HCT116 (cell line): Measurements from ENCODE around the gene GPBAR1. TPM values are rescaled to one million over a fixed set of nuclear protein-coding genes. Genes with fewer than 3 reads are reported as not detected.

ENCODE experiments used
- ATAC-seq: fragments of 200-7000 bp; cut with Tn5 transposase; 2 replicates; pipeline ENCODE4 v1.9.1; 2020; ENCODE audit warnings: mild to moderate bottlenecking, moderate library complexity
- BruUV-seq: library from RNA; stranded (reverse); fragments of 400-500 nt; replicated peaks from 2 replicates; lab custom pipeline; 2021; lab: Mats Ljungman, UMichigan
- CTCF ChIA-PET: fragments of 300-600 bp; sonication (Branson Sonifier 250); formaldehyde crosslinking; loops from one replicate; lab custom pipeline; 2021; ENCODE audit warnings: antibody characterized with exemption; lab: Charles Lee
- POLR2A ChIA-PET: fragments of 300-600, 350-600 bp; sonication (Branson Sonifier 250); formaldehyde crosslinking; loops from one replicate; lab custom pipeline; 2021; ENCODE audit warnings: antibody characterized with exemption; lab: Charles Lee
- RAD21 ChIA-PET, 2 experiments: fragments of 300-600 bp; sonication (Branson Sonifier 250); formaldehyde crosslinking; loops; one replicate each; lab custom pipeline; 2023; ENCODE audit warnings: low total read pairs in 2 of 2; ENCODE audit not compliant: uncharacterized antibody in 2 of 2, unreplicated experiment in 2 of 2, low non-redundant PET in 1 of 2; lab: Charles Lee
- DNase-seq: peaks from one replicate; pipeline ENCODE4 v3.0.0-alpha.2; 2010; ENCODE audit warnings: low read depth, low spot score
- H2AFZ ChIP-seq: fragments of 200-600 bp; shearing (Covaris generic), sonication (generic); 2 replicates; pipeline ENCODE4 v1.6.1; 2017; ENCODE audit warnings: low read depth, mixed run types, mixed read lengths, antibody characterized with exemption, low read length; ENCODE audit not compliant: poor library complexity, severe bottlenecking
- H3K27ac ChIP-seq: 2 replicates; pipeline ENCODE4 v1.5.1; 2012; ENCODE audit warnings: low read depth, low read length
- H3K27me3 ChIP-seq: fragments of 200-600 bp; sonication (generic); 2 replicates; pipeline ENCODE4 v1.6.1; 2016; ENCODE audit warnings: mixed run types, low read length, mixed read lengths; ENCODE audit not compliant: insufficient read depth
- H3K36me3 ChIP-seq, 2 experiments: fragments of 200-500 bp in 1 of 2; fragments of 200-600 bp in 1 of 2; sonication (Bioruptor generic) in 1 of 2; sonication (generic) in 1 of 2; 2 replicates each; pipeline versions ENCODE4 v1.5.1 to v1.6.1; 2014 to 2016; ENCODE audit warnings: low read length in 2 of 2, inconsistent platforms in 1 of 2, mixed read lengths in 1 of 2, mixed run types in 1 of 2; ENCODE audit not compliant: insufficient read depth in 2 of 2, control insufficient read depth in 1 of 2
- H3K4me1 ChIP-seq, 2 experiments: fragments of 200-600 bp in 1 of 2; sonication (generic) in 1 of 2; 2 replicates each; pipeline versions ENCODE4 v1.5.1 to v1.6.1; 2012 to 2017; ENCODE audit warnings: low read length in 2 of 2, inconsistent platforms in 1 of 2, mild to moderate bottlenecking in 1 of 2, mixed read lengths in 1 of 2, mixed run types in 1 of 2, moderate library complexity in 1 of 2; ENCODE audit not compliant: insufficient read depth in 2 of 2, control insufficient read depth in 1 of 2
- H3K4me2 ChIP-seq: fragments of 200-600 bp; sonication (generic); 2 replicates; pipeline ENCODE4 v1.6.1; 2017; ENCODE audit warnings: mixed run types, low read length, mixed read lengths
- H3K4me3 ChIP-seq, 2 experiments: fragments of 200-600 bp in 1 of 2; sonication (generic) in 1 of 2; replicated peaks in 1 of 2; 2 replicates each; pipeline ENCODE4 v1.5.1; 2011 to 2016; ENCODE audit warnings: low read length in 2 of 2, control low read depth in 1 of 2, low read depth in 1 of 2, mild to moderate bottlenecking in 1 of 2, mixed read lengths in 1 of 2, mixed run types in 1 of 2
- H3K79me2 ChIP-seq: fragments of 200-600 bp; sonication (generic); 2 replicates; pipeline ENCODE4 v1.6.1; 2017; ENCODE audit warnings: mild to moderate bottlenecking, mixed run types, low read length, moderate library complexity, mixed read lengths; ENCODE audit not compliant: insufficient read depth
- H3K9ac ChIP-seq: fragments of 200-600 bp; sonication (generic); 2 replicates; pipeline ENCODE4 v1.6.1; 2016; ENCODE audit warnings: low read length, mixed read lengths
- H3K9me2 ChIP-seq: fragments of 200-600 bp; sonication (generic), shearing (Covaris generic); 2 replicates; pipeline ENCODE4 v1.6.1; 2017; ENCODE audit warnings: mixed run types, mild to moderate bottlenecking, moderate library complexity; ENCODE audit not compliant: insufficient read depth
- H3K9me3 ChIP-seq, 2 experiments: fragments of 200-500 bp in 1 of 2; fragments of 200-600 bp in 1 of 2; sonication (Bioruptor generic) in 1 of 2; sonication (generic) in 1 of 2; 2 replicates each; pipeline ENCODE4 v1.6.1; 2014 to 2017; ENCODE audit warnings: low read length in 2 of 2, mixed read lengths in 2 of 2, inconsistent platforms in 1 of 2, low read depth in 1 of 2, mild to moderate bottlenecking in 1 of 2, mixed run types in 1 of 2, moderate library complexity in 1 of 2; ENCODE audit not compliant: control insufficient read depth in 1 of 2, insufficient read depth in 1 of 2
- H4K20me1 ChIP-seq: fragments of 200-600 bp; sonication (generic), shearing (Covaris generic); 2 replicates; pipeline ENCODE4 v1.6.1; 2017; ENCODE audit warnings: mixed run types, mild to moderate bottlenecking, moderate library complexity; ENCODE audit not compliant: insufficient read depth
- CBX3 ChIP-seq: IDR thresholded peaks from 2 replicates; pipeline ENCODE4 v1.6.1; 2012; ENCODE audit warnings: low read depth
- EGR1 ChIP-seq: IDR thresholded peaks from 2 replicates; pipeline ENCODE4 v1.6.1; 2012; ENCODE audit warnings: low read depth
- FOSL1 ChIP-seq: IDR thresholded peaks from 2 replicates; pipeline ENCODE4 v1.6.1; 2012; ENCODE audit warnings: low read depth
- JUND ChIP-seq: IDR thresholded peaks from 2 replicates; pipeline ENCODE4 v1.6.1; 2012
- POLR2A ChIP-seq: IDR thresholded peaks from 2 replicates; pipeline ENCODE4 v1.7.0; 2011; ENCODE audit warnings: borderline replicate concordance; ENCODE audit not compliant: insufficient read depth, insufficient read length; ENCODE audit errors: extremely low read depth
- POLR2AphosphoS5 ChIP-seq: IDR thresholded peaks from 2 replicates; pipeline ENCODE4 v1.6.1; 2011; ENCODE audit warnings: mild to moderate bottlenecking, low read depth, low read length, moderate library complexity
- SIN3A ChIP-seq: IDR thresholded peaks from 2 replicates; pipeline ENCODE4 v1.6.1; 2012; ENCODE audit warnings: low read depth
- SRF ChIP-seq: IDR thresholded peaks from 2 replicates; pipeline ENCODE4 v1.6.1; 2012; ENCODE audit warnings: low read depth
- TCF7L2 ChIP-seq: IDR thresholded peaks from 2 replicates; pipeline ENCODE4 v1.7.0; 2011; ENCODE audit warnings: borderline replicate concordance, inconsistent platforms; ENCODE audit not compliant: insufficient read depth, insufficient read length; ENCODE audit errors: extremely low read depth
- YY1 ChIP-seq: IDR thresholded peaks from 2 replicates; pipeline ENCODE4 v1.6.1; 2011; ENCODE audit warnings: low read length, low read depth, moderate library complexity, mild to moderate bottlenecking; ENCODE audit not compliant: insufficient replicate concordance; ENCODE audit errors: extremely low read depth
- ZFX ChIP-seq: fragments of 450-650 bp; IDR thresholded peaks from 2 replicates; pipeline ENCODE4 v1.6.1; 2017
- ZNF274 ChIP-seq: fragments of 200-500 bp; sonication (Bioruptor generic); IDR thresholded peaks from 2 replicates; pipeline ENCODE4 v1.6.1; 2014; ENCODE audit warnings: mild to moderate bottlenecking, low read depth, low read length, inconsistent platforms
- intact Hi-C: fragments of 100-400 bp; cut with micrococcal nuclease; formaldehyde crosslinking; loops from 2 replicates; pipeline ENCODE4 v1.10.0; 2022
- total RNA-seq: library from RNA; stranded (reverse); gene quantifications from one replicate; pipeline ENCODE4 v1.2.1, GENCODE V29; 2021; ENCODE audit not compliant: unreplicated experiment
- TF ChIP-seq, protein P1 (sequence below): IDR thresholded peaks from 2 replicates; pipeline ENCODE4 v1.6.1; 2012; ENCODE audit warnings: low read depth
- TF ChIP-seq, protein P2 (sequence below): IDR thresholded peaks from 2 replicates; pipeline ENCODE4 v1.6.1; 2012
- TF ChIP-seq, protein P3 (sequence below): IDR thresholded peaks from 2 replicates; pipeline ENCODE4 v1.6.1; 2011; ENCODE audit warnings: mild to moderate bottlenecking, low read length, moderate library complexity; ENCODE audit not compliant: insufficient replicate concordance; ENCODE audit errors: extremely low read depth

The GPBAR1 gene
- total RNA-seq, 1 experiment from 2014 or later: 0.27 TPM

GRCh38 chr2:218296200-218296599 lies 35.4 kb downstream of the GPBAR1 start:
- Histone ChIP-seq H3K4me1 (peaks cover 39 to 68% of the 10 kb centered on the region in 2 experiments), H4K20me1 (no peaks in the 10 kb centered on the region), H3K27ac (no peak overlapping the region), H3K27me3 (no peaks in the 10 kb centered on the region), H3K4me2 (no peak overlapping the region), H3K9me2 (no peaks in the 10 kb centered on the region), H3K79me2 (peaks cover 10% of the 10 kb centered on the region), H3K9me3 (no peaks in the 10 kb centered on the region), H3K36me3 (no peaks in the 10 kb centered on the region), H2AFZ (no peak overlapping the region), H3K4me3 (no peak overlapping the region), H3K9ac (no peak overlapping the region)
- TF ChIP-seq TCF7L2 (no peak), JUND (no peak), POLR2AphosphoS5 (no peak), ZFX (no peak), ZNF274 (no peak), SIN3A (no peak), EGR1 (no peak), POLR2A (no peak), YY1 (no peak), CBX3 (no peak), FOSL1 (no peak), SRF (no peak)
- TF ChIP-seq, protein P1, sequence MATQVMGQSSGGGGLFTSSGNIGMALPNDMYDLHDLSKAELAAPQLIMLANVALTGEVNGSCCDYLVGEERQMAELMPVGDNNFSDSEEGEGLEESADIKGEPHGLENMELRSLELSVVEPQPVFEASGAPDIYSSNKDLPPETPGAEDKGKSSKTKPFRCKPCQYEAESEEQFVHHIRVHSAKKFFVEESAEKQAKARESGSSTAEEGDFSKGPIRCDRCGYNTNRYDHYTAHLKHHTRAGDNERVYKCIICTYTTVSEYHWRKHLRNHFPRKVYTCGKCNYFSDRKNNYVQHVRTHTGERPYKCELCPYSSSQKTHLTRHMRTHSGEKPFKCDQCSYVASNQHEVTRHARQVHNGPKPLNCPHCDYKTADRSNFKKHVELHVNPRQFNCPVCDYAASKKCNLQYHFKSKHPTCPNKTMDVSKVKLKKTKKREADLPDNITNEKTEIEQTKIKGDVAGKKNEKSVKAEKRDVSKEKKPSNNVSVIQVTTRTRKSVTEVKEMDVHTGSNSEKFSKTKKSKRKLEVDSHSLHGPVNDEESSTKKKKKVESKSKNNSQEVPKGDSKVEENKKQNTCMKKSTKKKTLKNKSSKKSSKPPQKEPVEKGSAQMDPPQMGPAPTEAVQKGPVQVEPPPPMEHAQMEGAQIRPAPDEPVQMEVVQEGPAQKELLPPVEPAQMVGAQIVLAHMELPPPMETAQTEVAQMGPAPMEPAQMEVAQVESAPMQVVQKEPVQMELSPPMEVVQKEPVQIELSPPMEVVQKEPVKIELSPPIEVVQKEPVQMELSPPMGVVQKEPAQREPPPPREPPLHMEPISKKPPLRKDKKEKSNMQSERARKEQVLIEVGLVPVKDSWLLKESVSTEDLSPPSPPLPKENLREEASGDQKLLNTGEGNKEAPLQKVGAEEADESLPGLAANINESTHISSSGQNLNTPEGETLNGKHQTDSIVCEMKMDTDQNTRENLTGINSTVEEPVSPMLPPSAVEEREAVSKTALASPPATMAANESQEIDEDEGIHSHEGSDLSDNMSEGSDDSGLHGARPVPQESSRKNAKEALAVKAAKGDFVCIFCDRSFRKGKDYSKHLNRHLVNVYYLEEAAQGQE: no peak
- TF ChIP-seq, protein P2, sequence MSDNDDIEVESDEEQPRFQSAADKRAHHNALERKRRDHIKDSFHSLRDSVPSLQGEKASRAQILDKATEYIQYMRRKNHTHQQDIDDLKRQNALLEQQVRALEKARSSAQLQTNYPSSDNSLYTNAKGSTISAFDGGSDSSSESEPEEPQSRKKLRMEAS: no peak
- TF ChIP-seq, protein P3, sequence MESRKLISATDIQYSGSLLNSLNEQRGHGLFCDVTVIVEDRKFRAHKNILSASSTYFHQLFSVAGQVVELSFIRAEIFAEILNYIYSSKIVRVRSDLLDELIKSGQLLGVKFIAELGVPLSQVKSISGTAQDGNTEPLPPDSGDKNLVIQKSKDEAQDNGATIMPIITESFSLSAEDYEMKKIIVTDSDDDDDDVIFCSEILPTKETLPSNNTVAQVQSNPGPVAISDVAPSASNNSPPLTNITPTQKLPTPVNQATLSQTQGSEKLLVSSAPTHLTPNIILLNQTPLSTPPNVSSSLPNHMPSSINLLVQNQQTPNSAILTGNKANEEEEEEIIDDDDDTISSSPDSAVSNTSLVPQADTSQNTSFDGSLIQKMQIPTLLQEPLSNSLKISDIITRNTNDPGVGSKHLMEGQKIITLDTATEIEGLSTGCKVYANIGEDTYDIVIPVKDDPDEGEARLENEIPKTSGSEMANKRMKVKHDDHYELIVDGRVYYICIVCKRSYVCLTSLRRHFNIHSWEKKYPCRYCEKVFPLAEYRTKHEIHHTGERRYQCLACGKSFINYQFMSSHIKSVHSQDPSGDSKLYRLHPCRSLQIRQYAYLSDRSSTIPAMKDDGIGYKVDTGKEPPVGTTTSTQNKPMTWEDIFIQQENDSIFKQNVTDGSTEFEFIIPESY: no peak
- RAD21 ChIA-PET: no interaction called here
- no peak for ATAC-seq
- intact Hi-C loops: no loop called here
- POLR2A ChIA-PET: interaction anchor here (1.5 to 2.0 kb wide), 2 partner anchors 9 to 62 kb away, joined by 4 to 6 read pairs; no protein-coding TSS in a partner anchor
- BruUV-seq: no TSS peak
- CTCF ChIA-PET: interaction anchor here (1.3 kb wide), 1 partner anchor 9 kb away, joined by 3 read pairs; no protein-coding TSS in a partner anchor
- DNase-seq: no peak
